Measurements from ENCODE around the gene CYS1. TPM values are rescaled to one million over a fixed set of nuclear protein-coding genes. Genes with fewer than 3 reads are reported as not detected.
"Not testable (repeated sequence)": the region's sequence is repeated elsewhere in the genome, so short reads cannot be mapped to it uniquely, and the experiment has no call there.

The CYS1 gene
- total RNA-seq, 1 donor from 2014 or later, result 5.4 TPM

DNA sequence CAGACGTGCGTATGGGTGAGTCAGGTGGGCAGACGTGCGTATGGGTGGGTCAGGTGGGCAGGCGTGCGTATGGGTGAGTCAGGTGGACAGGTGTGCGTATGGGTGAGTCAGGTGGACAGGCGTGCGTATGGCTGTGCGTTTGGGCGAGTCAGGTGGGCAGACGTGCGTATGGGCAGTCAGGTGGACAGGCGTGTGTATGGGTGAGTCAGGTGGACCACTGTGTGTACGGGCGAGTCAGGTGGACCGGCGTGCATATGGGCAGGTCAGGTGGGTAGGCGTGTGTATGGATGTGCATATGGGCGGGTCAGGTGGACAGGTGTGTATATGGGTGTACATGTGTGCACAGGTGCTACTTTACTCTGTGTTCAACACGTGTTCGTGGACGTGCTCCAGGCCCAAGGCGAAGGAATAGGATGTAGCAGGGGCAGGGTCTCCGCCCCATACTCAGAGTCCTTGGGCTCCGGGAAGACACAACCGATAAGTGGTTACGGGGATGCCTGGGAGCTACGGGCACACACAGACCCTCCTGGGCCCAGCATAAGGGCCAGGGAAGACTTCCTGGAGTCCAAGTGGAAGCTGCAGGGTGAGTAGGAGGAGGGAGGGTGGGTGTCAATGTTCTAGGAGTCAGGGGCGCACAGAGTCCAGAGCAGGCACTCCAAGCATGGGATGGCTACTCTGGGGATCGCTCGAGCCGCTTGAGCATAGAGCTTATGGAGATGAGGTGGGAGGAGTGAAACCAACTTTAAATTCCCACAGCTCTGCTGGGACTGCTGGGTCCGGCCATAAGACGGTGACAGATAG is 64.0 kb downstream of the CYS1 start:
- H3K27me3 Mint-ChIP-seq (ENCODE audit: low read depth), result peaks cover 16% of the 10 kb centered on the region
- H3K4me1 Mint-ChIP-seq (ENCODE audit: low read depth), result no peaks in the 10 kb centered on the region
- no peak overlapping the region for H3K27ac Mint-ChIP-seq (ENCODE audit: unreplicated experiment)
- H3K36me3 Mint-ChIP-seq (ENCODE audit: low read depth), result peaks cover 3% of the 10 kb centered on the region
- TF ChIP-seq CTCF (IDR thresholded peaks at IDR 0.05), result no peak
- no peak overlapping the region for H3K4me3 Mint-ChIP-seq (ENCODE audit: unreplicated experiment)
- peak; percentile 42 for DNase-seq (ENCODE audit: low spot score)
- H3K9me3 Mint-ChIP-seq (ENCODE audit: low read depth), result peaks cover 16% of the 10 kb centered on the region

DNA sequence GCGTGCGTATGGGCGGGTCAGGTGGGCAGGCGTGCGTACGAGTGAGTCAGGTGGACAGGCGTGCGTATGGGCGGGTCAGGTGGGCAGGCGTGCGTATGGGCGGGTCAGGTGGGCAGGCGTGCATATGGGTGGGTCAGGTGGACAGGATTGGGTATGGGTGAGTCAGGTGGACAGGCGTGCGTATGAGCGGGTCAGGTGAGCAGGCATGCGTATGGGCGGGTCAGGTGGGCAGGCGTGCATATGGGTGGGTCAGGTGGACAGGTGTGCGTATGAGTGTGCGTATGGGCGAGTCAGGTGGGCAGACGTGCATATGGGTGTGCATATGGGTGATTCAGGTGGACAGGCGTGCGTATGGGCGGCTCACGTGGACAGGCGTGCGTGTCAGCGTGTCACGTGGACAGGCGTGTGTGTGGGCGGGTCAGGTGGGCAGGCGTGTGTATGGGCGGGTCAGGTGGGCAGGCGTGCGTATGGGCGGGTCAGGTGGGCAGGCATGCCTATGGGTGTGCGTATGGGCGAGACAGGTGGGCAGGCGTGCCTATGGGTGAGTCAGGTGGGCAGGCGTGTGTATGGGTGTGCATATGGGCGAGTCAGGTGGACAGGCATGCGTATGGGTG is 64.7 kb downstream of the CYS1 start:
- peak; percentile 75 for DNase-seq (ENCODE audit: low spot score)
- not testable (repeated sequence) for H3K36me3 Mint-ChIP-seq (ENCODE audit: low read depth); H3K27ac Mint-ChIP-seq (ENCODE audit: unreplicated experiment); H3K4me3 Mint-ChIP-seq (ENCODE audit: unreplicated experiment); H3K4me1 Mint-ChIP-seq (ENCODE audit: low read depth)
- peaks cover 16% of the 10 kb centered on the region for H3K9me3 Mint-ChIP-seq (ENCODE audit: low read depth)
- peaks cover 16% of the 10 kb centered on the region for H3K27me3 Mint-ChIP-seq (ENCODE audit: low read depth)

- H3K4me1 Mint-ChIP-seq (ENCODE audit: low read depth), result peaks cover 3% of the 10 kb centered on the region
- peaks cover 16% of the 10 kb centered on the region for H3K27me3 Mint-ChIP-seq (ENCODE audit: low read depth)
- no peak overlapping the region for H3K4me3 Mint-ChIP-seq (ENCODE audit: unreplicated experiment)
- TF ChIP-seq CTCF (IDR thresholded peaks at IDR 0.05), result no peak
- peaks cover 3% of the 10 kb centered on the region for H3K36me3 Mint-ChIP-seq (ENCODE audit: low read depth)
- H3K27ac Mint-ChIP-seq (ENCODE audit: unreplicated experiment), result no peak overlapping the region
- DNase-seq (ENCODE audit: low spot score), result peak; percentile 87
- peaks cover 16% of the 10 kb centered on the region for H3K9me3 Mint-ChIP-seq (ENCODE audit: low read depth)
These were observed 65.6 kb downstream of the CYS1 start for GRCh38 chr2:10014418-10015190.

GRCh38 chr2:10013651-10014417 is 66.4 kb downstream of the CYS1 start:
- not testable (repeated sequence) for H3K4me1 Mint-ChIP-seq (ENCODE audit: low read depth); H3K36me3 Mint-ChIP-seq (ENCODE audit: low read depth); H3K4me3 Mint-ChIP-seq (ENCODE audit: unreplicated experiment); H3K27ac Mint-ChIP-seq (ENCODE audit: unreplicated experiment)
- Mint-ChIP-seq H3K9me3 (ENCODE audit: low read depth) (peaks cover 16% of the 10 kb centered on the region), H3K27me3 (ENCODE audit: low read depth) (peaks cover 13% of the 10 kb centered on the region)
- DNase-seq (ENCODE audit: low spot score), result peak; percentile 82

GRCh38 chr2:10012963-10013461 is 67.2 kb downstream of the CYS1 start:
- Mint-ChIP-seq H3K27ac (ENCODE audit: unreplicated experiment) (no peak overlapping the region), H3K4me1 (ENCODE audit: low read depth) (peaks cover 12% of the 10 kb centered on the region), H3K9me3 (ENCODE audit: low read depth) (peaks cover 14% of the 10 kb centered on the region), H3K27me3 (ENCODE audit: low read depth) (peaks cover 8% of the 10 kb centered on the region), H3K36me3 (ENCODE audit: low read depth) (peaks cover 3% of the 10 kb centered on the region), H3K4me3 (ENCODE audit: unreplicated experiment) (no peak overlapping the region)
- TF ChIP-seq CTCF (IDR thresholded peaks at IDR 0.05), result no peak
- peak; percentile 92 for DNase-seq (ENCODE audit: low spot score)

DNA sequence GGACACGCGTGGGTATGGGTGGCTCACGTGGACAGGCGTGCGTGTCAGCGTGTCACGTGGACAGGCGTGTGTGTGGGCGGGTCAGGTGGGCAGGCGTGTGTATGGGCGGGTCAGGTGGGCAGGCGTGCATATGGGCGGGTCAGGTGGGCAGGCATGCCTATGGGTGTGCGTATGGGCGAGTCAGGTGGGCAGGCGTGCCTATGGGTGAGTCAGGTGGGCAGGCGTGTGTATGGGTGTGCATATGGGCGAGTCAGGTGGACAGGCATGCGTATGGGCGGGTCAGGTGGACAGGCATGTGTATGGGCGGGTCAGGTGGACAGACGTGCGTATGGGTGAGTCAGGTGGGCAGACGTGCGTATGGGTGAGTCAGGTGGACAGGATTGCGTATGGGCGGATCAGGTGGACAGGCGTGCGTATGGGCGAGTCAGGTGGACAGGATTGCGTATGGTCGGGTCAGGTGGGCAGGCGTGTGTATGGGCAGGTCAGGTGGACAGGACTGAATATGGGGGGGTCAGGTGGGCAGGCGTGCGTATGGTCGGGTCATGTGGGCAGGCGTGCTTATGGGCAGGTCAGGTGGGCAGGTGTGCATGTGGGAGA is 67.7 kb downstream of the CYS1 start:
- not testable (repeated sequence) for H3K9me3 Mint-ChIP-seq (ENCODE audit: low read depth); H3K27me3 Mint-ChIP-seq (ENCODE audit: low read depth); H3K27ac Mint-ChIP-seq (ENCODE audit: unreplicated experiment); H3K4me3 Mint-ChIP-seq (ENCODE audit: unreplicated experiment); H3K36me3 Mint-ChIP-seq (ENCODE audit: low read depth)
- peaks cover 18% of the 10 kb centered on the region for H3K4me1 Mint-ChIP-seq (ENCODE audit: low read depth)
- peak; percentile 51 for DNase-seq (ENCODE audit: low spot score)

- H3K4me1 Mint-ChIP-seq (ENCODE audit: low read depth), result peaks cover 25% of the 10 kb centered on the region
- not testable (repeated sequence) for H3K4me3 Mint-ChIP-seq (ENCODE audit: unreplicated experiment); H3K36me3 Mint-ChIP-seq (ENCODE audit: low read depth); H3K27me3 Mint-ChIP-seq (ENCODE audit: low read depth); H3K27ac Mint-ChIP-seq (ENCODE audit: unreplicated experiment); H3K9me3 Mint-ChIP-seq (ENCODE audit: low read depth)
- peak; percentile 95 for DNase-seq (ENCODE audit: low spot score)
These were observed 68.4 kb downstream of the CYS1 start for GRCh38 chr2:10011606-10012325.

DNA sequence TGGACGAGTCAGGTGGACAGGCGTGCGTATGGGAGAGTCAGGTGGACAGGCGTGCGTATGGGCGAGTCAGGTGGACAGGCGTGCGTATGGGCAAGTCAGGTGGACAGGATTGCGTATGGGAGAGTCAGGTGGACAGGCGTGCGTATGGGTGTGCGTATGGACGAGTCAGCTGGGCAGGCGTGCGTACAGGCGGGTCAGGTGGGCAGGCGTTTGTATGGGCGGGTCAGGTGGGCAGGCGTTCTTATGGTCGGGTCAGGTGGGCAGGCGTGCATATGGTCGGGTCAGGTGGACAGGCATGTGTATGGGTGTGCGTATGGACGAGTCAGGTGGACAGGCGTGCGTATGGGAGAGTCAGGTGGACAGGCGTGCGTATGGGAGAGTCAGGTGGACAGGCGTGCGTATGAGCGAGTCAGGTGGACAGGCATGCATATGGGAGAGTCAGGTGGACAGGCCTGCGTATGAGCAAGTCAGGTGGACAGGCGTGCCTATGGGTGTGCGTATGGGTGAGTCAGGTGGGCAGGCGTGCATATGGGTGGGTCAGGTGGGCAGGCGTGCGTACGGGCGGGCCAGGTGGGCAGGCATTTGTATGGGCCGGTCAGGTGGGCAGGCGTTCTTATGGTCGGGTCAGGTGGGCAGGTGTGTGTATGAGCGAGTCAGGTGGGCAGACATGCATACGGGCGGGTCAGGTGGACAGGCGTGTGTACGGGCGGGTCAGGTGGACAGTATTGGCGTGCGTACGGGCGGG is 69.2 kb downstream of the CYS1 start:
- H3K27ac Mint-ChIP-seq (ENCODE audit: unreplicated experiment); H3K27me3 Mint-ChIP-seq (ENCODE audit: low read depth); H3K9me3 Mint-ChIP-seq (ENCODE audit: low read depth); H3K36me3 Mint-ChIP-seq (ENCODE audit: low read depth); H3K4me3 Mint-ChIP-seq (ENCODE audit: unreplicated experiment): not testable (repeated sequence)
- peaks cover 26% of the 10 kb centered on the region for H3K4me1 Mint-ChIP-seq (ENCODE audit: low read depth)
- DNase-seq (ENCODE audit: low spot score), result peak; percentile 90

Measured in chondrocyte (in vitro differentiated cells).